HT1080 (cell line): ENCODE results near the gene HSD3B7. TPM values are rescaled to one million over a fixed set of nuclear protein-coding genes. Genes with fewer than 3 reads are reported as not detected.
"Not testable (repeated sequence)": the region's sequence is repeated elsewhere in the genome, so short reads cannot be mapped to it uniquely, and the experiment has no call there.

Source experiments
- DNase-seq: peaks from one replicate; pipeline ENCODE4 v3.0.0-alpha.2; 2015; ENCODE audit warnings: low read depth
- polyA plus RNA-seq, 2 experiments: library from polyadenylated mRNA; depleted of rRNA; stranded (reverse); fragments of >200 nt; gene quantifications; 2 replicates each; pipeline ENCODE4 v1.2.3, GENCODE V29; 2015
- total RNA-seq: library from RNA; depleted of rRNA; stranded (reverse); fragments of >200 nt; shearing (Covaris generic); gene quantifications from 2 replicates; pipeline ENCODE4 v1.2.3, GENCODE V29; 2014; rRNA removed

The HSD3B7 gene
- 7.3 and 8.9 TPM in 2 replicates for total RNA-seq
- 7.7 and 8.5 TPM in 2 replicates for polyA plus RNA-seq (2015; cell fraction: cytosol; rRNA removed)
- polyA plus RNA-seq (2015; cell fraction: nucleus; rRNA removed) = 13.9 and 14.6 TPM in 2 replicates

GRCh38 chr16:30984669-30985400 lies at the start of gene HSD3B7:
Gene HSD3B7, plus strand, starts transcription at chr16:30985207. Its CDS starts 452 bp downstream, at chr16:30985659.
- DNase-seq = peak; percentile 74

DNA sequence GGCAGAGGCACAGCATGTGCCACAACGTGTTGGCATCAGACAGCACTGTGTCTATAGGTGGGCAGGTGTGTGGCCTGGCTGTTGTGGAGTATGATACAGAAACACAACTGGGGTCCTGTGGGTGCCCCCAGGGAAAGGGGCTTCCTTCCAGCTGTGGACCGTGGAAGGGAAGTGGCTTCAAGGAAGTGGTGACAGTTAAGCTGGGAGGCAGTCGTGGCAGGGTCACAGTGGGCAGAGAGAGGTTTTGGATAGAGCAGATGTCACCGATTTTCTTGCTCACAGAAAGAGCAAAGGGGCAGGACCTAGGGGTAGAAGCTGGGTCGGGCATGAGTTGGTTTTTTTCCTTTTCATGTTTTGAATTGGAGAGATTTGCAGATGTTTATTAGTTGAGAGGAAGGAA lies 47.3 kb upstream of the HSD3B7 start:
- no peak for DNase-seq

DNA sequence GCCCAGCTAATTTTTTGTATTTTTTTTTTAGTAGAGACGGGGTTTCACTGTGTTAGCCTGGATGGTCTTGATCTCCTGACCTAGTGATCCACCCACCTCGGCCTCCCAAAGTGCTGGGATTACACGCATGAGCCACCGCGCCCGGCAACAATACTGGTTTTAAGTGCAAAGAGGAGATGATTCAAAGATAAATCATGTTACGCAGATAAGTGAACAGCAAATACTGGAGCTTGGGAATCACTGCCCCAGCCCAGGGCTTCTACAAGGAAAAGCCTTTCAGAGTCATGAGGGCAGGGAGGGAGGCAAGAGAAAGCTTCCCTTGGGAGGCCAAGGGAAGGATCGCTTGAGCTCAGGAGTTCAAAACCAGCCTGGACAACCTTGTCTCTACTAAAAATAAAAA lies 45.4 kb upstream of the HSD3B7 start:
- not testable (repeated sequence) for DNase-seq

DNA sequence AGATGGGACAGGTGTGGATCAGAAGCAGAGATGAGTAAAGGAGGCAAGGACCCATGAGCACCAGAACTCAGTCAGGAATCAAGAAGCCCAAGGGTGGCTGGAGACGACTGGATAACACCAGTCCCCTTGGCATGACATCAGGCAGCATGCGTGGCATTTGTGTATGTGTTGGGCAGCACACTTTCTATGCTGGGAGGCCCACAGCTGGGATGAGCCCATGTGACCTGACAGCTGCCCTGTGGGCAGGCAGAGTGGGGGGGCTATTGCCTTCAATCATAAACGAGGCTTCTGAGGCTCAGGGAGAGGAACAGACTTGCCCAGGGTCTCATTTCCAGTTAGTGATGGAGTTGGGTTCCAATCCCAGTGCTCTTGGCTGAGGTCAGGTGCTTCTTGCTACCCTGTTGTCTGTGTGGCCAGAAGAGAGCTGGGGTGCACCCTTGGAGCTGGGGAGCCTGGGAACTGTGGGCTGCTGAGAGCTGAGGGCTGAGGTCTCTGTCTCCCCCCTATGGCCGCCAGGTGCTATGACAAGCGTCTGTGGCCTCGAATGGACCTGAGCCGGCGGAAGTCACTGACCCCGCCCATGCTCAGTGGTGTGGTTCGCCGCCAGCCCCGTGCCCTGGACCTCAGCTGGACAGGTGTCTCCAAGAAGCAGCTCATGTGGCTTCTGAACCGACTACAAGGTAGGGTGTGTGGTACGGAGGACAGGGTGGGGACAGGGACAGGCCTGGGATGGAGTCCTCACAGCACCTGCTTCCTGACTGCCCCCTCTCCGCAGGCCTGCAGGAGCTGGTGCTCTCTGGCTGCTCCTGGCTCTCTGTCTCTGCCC lies 43.2 kb upstream of the HSD3B7 start:
- DNase-seq = peak; percentile 81

DNA sequence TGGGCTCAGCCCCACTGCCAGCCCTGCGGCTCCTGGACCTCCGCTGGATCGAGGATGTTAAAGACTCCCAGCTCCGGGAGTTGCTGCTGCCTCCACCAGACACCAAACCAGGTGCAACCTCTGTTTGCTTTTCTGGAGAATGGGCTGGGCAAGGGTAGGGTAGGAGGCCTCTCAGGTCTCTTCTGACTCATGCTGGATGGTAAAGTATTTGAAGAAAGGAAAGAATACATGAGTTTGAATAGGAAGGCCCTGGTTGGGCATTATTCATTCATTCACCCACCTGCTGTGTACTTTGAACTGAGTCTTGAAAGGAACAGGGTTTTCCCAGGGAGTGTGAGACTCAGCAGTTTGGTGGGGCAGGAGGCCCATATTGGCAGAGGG lies 42.6 kb upstream of the HSD3B7 start:
- no peak for DNase-seq

GRCh38 chr16:30944352-30944751 lies 40.7 kb upstream of the HSD3B7 start:
- DNase-seq = no peak

- DNase-seq = no peak
Observed at GRCh38 chr16:30946671-30947540, 38.1 kb upstream of the HSD3B7 start.

DNA sequence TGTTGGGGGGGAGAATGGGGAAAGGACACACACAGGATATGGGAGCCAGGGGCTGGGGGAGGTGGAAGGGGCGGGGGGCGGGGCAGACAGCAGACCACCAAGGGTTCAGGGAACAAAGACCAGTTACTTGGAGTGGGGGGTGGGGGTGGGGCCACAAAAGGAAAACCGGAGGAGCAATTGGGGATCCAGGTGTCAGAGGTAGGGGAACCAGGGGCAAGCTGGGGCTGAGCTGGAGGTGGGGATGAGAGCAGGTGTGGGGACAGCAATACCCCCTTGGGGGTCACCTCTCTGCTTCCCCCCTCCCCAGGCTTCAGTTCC lies 37.5 kb upstream of the HSD3B7 start:
- no peak for DNase-seq

GRCh38 chr16:30947859-30948666 lies 36.9 kb upstream of the HSD3B7 start:
- DNase-seq = peak; percentile 92

DNA sequence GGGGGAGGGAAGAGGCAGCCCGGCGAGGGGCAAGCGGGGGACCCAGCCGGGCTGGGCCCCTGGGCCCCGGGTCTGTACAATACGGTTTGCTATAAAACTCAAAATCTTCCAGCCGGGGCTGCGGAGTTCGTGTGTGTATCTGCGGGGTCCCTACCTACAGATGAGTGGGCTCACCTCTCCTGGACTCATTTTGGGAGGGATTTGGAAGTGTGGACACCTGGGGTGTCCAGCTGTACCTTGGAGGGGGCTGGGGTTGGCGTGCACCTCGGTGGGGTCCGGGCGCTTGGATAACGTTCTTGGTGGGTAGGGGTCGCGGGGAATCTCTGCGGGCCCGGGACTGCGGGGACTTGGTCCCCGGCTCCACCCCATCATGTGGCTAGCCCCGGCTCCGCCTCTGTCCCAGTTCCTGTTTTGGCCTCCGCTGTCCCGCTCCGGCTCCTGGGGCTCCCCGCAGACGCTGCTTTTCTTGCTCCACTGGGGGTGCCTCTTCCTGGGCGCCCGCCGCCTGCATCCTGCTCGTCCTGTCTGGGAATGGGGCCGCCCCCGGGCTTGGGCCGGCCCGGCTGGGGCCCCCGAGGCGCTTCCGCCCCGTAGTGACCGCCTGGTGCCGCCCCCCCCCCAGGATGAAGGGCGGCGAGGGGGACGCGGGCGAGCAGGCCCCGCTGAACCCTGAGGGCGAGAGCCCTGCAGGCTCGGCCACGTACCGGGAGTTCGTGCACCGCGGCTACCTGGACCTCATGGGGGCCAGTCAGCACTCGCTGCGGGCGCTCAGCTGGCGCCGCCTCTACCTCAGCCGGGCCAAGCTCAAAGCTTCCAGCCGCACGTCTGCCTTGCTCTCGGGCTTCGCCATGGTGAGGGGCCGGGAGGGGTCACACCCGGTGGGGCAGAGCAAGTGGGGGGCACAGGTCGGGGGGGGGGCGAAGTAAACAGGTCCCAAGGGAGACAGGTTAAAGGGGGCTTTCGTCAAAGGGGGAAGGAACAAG lies 36.0 kb upstream of the HSD3B7 start, which contains the start of gene ORAI3:
Gene ORAI3 (plus strand): TSS at position 402 of the 983 bp plus-strand sequence. CDS start 222 bp downstream, at position 624.
- DNase-seq = peak; percentile 55

DNA sequence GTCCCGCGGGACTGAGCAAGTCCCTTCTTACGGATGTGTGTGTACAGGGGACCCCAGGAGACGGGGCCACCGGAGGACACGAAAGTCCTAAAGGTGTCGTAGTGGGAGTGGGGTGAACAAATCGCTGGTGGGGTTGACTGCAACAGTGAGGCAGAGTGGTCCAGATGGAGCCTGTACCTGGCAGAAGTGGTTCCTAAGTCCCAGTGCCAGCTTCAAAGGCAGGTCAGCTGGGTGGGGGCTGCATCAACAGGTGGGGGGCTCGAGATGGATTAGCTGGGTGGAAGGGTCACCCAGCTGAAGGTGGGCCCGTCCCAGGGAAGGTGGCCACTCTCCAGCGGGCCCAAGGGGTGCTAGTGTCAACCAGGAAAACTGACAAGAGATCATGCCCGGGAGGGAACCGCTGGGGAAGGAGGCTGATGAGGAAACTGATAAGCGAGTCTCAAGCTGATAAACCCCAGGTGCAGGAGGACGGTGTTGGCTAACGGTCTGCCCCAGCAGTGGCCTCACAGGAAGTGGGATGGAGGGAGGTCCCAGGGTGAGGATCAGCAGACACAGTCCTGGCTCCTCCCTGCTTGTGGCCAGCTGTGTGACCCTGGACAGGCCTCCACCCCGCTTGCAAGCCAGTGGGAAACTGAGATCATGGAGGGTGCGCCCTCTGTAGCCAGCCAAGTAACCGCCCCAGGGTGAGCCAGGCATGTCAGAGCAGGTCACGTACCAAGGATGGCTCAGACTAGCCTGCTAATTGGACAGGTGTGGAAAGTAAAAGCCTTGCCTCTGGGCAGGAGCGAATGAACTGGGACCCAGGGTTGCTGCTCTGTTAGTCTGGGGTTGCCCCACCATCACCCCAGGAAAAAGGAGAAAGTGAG lies 35.1 kb upstream of the HSD3B7 start:
- peak; percentile 71 for DNase-seq

DNA sequence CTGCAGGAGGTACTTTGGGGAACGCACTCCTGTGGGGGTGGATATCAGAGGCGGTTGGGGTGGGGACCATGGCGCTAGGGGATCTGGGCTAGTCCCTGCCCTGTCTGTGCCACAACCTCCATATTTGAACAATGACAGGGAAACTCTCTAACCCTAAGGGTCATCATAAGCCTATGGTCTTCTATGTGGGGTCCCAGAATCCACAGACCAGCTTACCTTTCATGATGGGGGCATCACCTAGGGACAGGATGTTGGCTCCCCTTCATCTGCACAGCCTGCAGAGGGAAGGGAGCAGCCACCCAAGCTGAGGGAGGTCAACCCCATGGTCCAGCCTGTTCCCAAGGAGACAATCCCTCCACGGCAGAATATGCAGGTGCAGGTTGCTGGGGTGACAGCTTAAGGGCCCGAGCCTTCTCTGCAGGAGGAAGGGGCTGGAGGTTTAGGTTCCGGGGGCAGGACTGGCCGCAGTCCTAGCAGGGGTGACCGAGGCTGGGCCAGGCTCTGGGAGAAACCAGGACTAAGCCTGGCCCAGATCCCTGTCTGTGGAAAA lies 34.4 kb upstream of the HSD3B7 start:
- no peak for DNase-seq

DNA sequence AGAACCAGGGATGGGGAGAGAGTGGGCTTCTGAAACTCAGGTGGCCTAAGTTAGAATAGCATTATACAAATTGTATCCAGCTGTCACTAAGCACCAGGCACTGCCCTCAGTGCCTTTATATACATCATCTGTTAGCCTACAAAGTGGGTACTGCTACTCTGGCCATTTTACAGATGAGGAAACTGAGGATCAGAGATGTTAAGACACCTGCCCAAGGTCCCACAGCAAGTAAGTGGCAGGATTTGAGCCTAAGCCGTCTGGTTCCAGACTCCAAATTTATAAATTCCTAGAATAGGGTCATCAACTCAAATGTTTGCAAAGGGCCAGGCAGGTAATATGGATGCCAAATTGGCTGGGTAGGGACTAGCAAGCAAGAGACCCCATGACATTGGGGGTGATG lies 33.8 kb upstream of the HSD3B7 start:
- no peak for DNase-seq

- DNase-seq = no peak
Observed at GRCh38 chr16:30951750-30952149, 33.3 kb upstream of the HSD3B7 start.

GRCh38 chr16:30953111-30953510 lies 31.9 kb upstream of the HSD3B7 start:
- no peak for DNase-seq

DNA sequence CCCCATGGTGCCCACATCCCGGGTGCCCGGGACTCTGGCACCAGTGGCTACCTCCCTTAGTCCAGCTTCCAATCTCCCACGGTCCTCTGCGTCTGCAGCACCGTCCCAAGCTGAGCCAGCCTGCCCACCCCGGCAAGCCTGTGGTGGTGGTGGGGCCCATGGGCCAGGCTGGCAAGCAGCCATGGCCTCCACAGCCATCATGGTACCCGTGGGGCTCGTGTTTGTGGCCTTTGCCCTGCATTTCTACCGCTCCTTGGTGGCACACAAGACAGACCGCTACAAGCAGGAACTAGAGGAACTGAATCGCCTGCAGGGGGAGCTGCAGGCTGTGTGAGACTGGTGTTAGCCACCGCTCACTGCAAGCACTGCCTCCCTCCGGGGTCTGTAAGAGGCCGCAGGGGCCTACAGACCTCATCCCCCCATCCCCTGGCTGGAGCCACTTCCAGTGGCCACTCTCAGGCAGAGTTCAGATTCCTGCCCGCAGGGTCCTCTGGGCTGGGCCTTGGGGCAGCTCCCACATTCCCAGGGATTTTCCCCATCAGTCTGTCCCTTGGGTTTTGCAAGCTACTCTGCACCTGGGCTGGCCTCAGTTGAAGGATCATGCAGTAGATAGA lies 31.4 kb upstream of the HSD3B7 start:
- DNase-seq = peak; percentile 58

GRCh38 chr16:30954993-30955392 lies 30.0 kb upstream of the HSD3B7 start:
- no peak for DNase-seq
